Measurements from ENCODE around the gene PRICKLE4.

DNA sequence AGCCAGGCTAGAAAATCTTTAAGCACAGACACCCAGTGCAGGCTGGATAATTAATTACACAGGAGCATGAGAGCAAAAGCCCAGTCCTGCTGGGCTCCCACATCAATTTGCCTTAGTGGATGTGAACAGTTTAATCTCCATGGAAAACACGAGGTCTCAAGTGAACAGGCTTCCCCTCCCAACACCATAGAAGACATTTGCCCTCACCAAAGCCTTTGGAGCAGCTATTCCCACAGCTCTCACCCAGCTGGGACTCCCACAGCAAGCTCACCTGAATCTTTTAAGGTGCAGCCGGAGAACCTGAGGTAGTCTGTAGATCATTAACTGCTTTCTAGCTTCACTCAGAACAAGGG lies 19.0 kb downstream of the PRICKLE4 start:
- no peak for TF ChIP-seq ZC3H10 (CRISPR knock-in tag; IDR thresholded peaks at IDR 0.05)
- TF ChIP-seq, protein P1, sequence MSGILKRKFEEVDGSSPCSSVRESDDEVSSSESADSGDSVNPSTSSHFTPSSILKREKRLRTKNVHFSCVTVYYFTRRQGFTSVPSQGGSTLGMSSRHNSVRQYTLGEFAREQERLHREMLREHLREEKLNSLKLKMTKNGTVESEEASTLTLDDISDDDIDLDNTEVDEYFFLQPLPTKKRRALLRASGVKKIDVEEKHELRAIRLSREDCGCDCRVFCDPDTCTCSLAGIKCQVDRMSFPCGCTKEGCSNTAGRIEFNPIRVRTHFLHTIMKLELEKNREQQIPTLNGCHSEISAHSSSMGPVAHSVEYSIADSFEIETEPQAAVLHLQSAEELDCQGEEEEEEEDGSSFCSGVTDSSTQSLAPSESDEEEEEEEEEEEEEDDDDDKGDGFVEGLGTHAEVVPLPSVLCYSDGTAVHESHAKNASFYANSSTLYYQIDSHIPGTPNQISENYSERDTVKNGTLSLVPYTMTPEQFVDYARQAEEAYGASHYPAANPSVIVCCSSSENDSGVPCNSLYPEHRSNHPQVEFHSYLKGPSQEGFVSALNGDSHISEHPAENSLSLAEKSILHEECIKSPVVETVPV (CRISPR knock-in tag; IDR thresholded peaks at IDR 0.05): no peak
- no peak for TF ChIP-seq ZFP30 (CRISPR knock-in tag; IDR thresholded peaks at IDR 0.05)
- no peak for TF ChIP-seq PPARA (CRISPR knock-in tag; IDR thresholded peaks at IDR 0.05; ENCODE audit: borderline replicate concordance)
- TF ChIP-seq CREB5 (CRISPR knock-in tag; IDR thresholded peaks at IDR 0.05; ENCODE audit: low read depth): no peak
- TF ChIP-seq PATZ1 (CRISPR knock-in tag; IDR thresholded peaks at IDR 0.05; ENCODE audit: borderline replicate concordance): no peak
- TF ChIP-seq ZNF565 (CRISPR knock-in tag; conservative IDR thresholded peaks at IDR 0.05; ENCODE audit: low read depth): no peak
- TF ChIP-seq ZFP3 (CRISPR knock-in tag; IDR thresholded peaks at IDR 0.05): no peak
- no peak for TF ChIP-seq POU6F1 (CRISPR knock-in tag; IDR thresholded peaks at IDR 0.05; ENCODE audit: borderline replicate concordance, low read depth)
